GM19324 (cell line): ENCODE results near the gene PRRT1.
"Not testable (repeated sequence)": the region's sequence is repeated elsewhere in the genome, so short reads cannot be mapped to it uniquely, and the experiment has no call there.

ENCODE experiments used
- ATAC-seq: cut with Tn5 transposase; IDR thresholded peaks from one replicate; pipeline ENCODE4 v1.9.1; 2021; ENCODE audit warnings: mild to moderate bottlenecking, moderate library complexity; ENCODE audit not compliant: unreplicated experiment, low FRiP score

Gene PRRT1

GRCh38 chr6:32188381-32189068 is 36.8 kb upstream of the PRRT1 start:
- no peak for ATAC-seq

- ATAC-seq = not testable (repeated sequence)
These were observed 36.1 kb upstream of the PRRT1 start for GRCh38 chr6:32187725-32188380.

GRCh38 chr6:32187009-32187709 is 35.4 kb upstream of the PRRT1 start:
- ATAC-seq = no peak

GRCh38 chr6:32186151-32186840 is 34.6 kb upstream of the PRRT1 start:
- ATAC-seq = not testable (repeated sequence)

- ATAC-seq = not testable (repeated sequence)
These were observed 34.0 kb upstream of the PRRT1 start for GRCh38 chr6:32185681-32186131.

- ATAC-seq = no peak
These were observed 32.4 kb upstream of the PRRT1 start, which contains the start of gene AGER for GRCh38 chr6:32184084-32184640. Gene AGER (minus strand): TSS chr6:32184253. CDS start chr6:32184222, 31 bp downstream.

- no peak for ATAC-seq
These were observed 31.8 kb upstream of the PRRT1 start for GRCh38 chr6:32183483-32184083.

- ATAC-seq = no peak
These were observed 31.3 kb upstream of the PRRT1 start for GRCh38 chr6:32183030-32183429.

GRCh38 chr6:32182555-32182981 is 30.8 kb upstream of the PRRT1 start:
- no peak for ATAC-seq

- ATAC-seq = no peak
These were observed 30.3 kb upstream of the PRRT1 start for GRCh38 chr6:32181915-32182529.

- ATAC-seq = no peak
These were observed 29.5 kb upstream of the PRRT1 start for GRCh38 chr6:32181148-32181702.

GRCh38 chr6:32179766-32180405 is 28.1 kb upstream of the PRRT1 start:
- no peak for ATAC-seq

- ATAC-seq = no peak
These were observed 27.1 kb upstream of the PRRT1 start for GRCh38 chr6:32178547-32179440.

GRCh38 chr6:32177788-32178546 is 26.2 kb upstream of the PRRT1 start, which contains the start of gene RNF5:
Gene RNF5 (plus strand): TSS chr6:32178405. CDS start chr6:32178512, 107 bp downstream.
- ATAC-seq = peak; percentile 82

- no peak for ATAC-seq
These were observed 25.5 kb upstream of the PRRT1 start for GRCh38 chr6:32177183-32177787.

GRCh38 chr6:32176476-32177182 is 24.9 kb upstream of the PRRT1 start:
- no peak for ATAC-seq
